Liver (tissue), 3 donors: Measurements from ENCODE around the gene PCYOX1L.

Experiments
- CTCF ChIP-seq: fragments of 150-350 bp; IDR thresholded peaks from 2 replicates; pipeline ENCODE4 v1.5.1; 2017; ENCODE audit warnings: improper control_type of control experiment, low read depth, low read length; ENCODE audit not compliant: missing input control
- EGR1 ChIP-seq, 2 donors: IDR thresholded peaks; 2 replicates each; pipeline ENCODE4 v1.6.1; 2016 to 2018; ENCODE audit warnings: antibody characterized with exemption in 2 of 2, low read depth in 2 of 2
- FOXA2 ChIP-seq: IDR thresholded peaks from 2 replicates; pipeline ENCODE4 v1.6.1; 2016; ENCODE audit warnings: antibody characterized with exemption
- HNF4A ChIP-seq, 2 donors: conservative IDR thresholded peaks; 2 replicates each; pipeline ENCODE4 v1.6.1; 2016; ENCODE audit warnings: antibody characterized with exemption in 2 of 2, mild to moderate bottlenecking in 2 of 2
- JUND ChIP-seq, 2 donors: IDR thresholded peaks; 2 replicates each; pipeline ENCODE4 v1.6.1; 2016; ENCODE audit warnings: antibody characterized with exemption in 2 of 2
- donor health status: healthy.
- donor health status: healthy.

- no peak for TF ChIP-seq EGR1 (IDR thresholded peaks at IDR 0.05; ENCODE audit: low read depth in 2 of 2)
- peak; percentile 67 for TF ChIP-seq CTCF
- TF ChIP-seq JUND (IDR thresholded peaks at IDR 0.05), result no peak
- no peak for TF ChIP-seq FOXA2
- no peak for TF ChIP-seq HNF4A (conservative IDR thresholded peaks at IDR 0.05)
These were observed 13.6 kb downstream of the PCYOX1L start for GRCh38 chr5:149371296-149371962.
